Measurements from ENCODE around the gene DEDD. TPM values are rescaled to one million over a fixed set of nuclear protein-coding genes. Genes with fewer than 3 reads are reported as not detected.

The DEDD gene
- total and polyA plus RNA-seq, 10 of the 15 experiments (the other 5 are each of a cell fraction or from before 2014, with no cell fraction given) = 13.6 to 33.9 (median 30.3) TPM

DNA sequence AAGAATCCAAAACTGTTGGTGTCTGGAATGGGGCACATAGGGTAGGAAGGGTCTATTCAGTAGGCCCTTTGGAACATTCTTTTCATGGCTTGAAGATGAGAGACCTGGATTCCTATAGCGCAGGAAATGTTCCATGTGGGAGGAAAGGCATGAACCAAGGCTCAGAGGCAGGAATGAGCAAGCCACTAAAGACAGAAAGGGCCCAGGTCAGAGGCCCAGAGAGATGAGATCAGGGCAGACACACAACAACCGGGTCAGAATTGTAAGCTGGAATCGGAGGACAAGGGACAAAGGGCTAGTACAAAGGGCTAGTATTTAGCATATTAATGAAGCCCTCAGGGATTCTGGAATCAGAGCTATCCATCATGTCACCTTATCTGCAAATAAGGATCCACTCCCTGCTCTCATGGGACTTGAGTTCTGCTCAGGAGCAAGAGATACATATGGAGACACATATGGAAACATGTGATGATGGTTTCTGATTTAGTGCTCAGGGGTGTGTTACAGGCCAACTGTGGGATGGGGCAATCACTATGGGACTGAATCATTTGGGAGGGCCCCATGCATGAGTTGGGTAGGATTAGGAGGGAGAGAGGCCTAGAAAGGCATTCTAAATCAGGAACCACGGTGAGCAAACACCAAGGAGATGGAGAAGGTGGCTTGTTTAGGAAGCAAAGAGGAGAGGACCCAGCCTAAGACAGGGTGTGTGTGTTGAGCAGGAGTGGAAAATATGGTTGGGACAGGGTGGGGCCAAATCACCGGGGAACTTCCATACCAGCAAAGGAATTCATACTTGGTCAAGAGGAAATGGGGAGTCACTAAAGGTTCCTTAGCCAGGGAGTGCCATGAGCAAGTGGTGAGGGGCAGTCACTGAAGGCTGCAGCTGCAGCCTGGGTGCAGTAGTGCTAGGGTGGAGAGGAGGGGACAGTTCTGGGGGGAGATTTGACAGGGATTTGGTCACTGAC, 51.7 kb downstream of the DEDD start:
- H2AFZ ChIP-seq (ENCODE audit: control insufficient read depth, low read depth, low read length) = no peak overlapping the region
- ChIA-PET CTCF (interaction anchor here (2.5 kb wide), 1 partner anchor 10 kb away, joined by 11 read pairs; the partner anchor contains the start of gene ARHGAP30), RAD21 (ENCODE audit: unreplicated experiment) (no interaction called here), POLR2A (no interaction called here), SMC1A (ENCODE audit: uncharacterized antibody, unreplicated experiment) (interaction anchor here (1.1 to 2.3 kb wide), 2 partner anchors 10 kb away, joined by 4 to 11 read pairs; no protein-coding TSS in a partner anchor)
- no peak overlapping the region for H3K27ac ChIP-seq (ENCODE audit: control insufficient read depth, insufficient read depth)
- no peaks in the 10 kb centered on the region; the same call in 1 of the 2 replicates for H3K4me1 ChIP-seq (ENCODE audit: control insufficient read depth, insufficient read depth, low read length)
- no peak for TF ChIP-seq HCFC1 (IDR thresholded peaks at IDR 0.05; ENCODE audit: low read length)
- TF ChIP-seq ZBTB33 (IDR thresholded peaks at IDR 0.05) = no peak
- TF ChIP-seq MEF2A (IDR thresholded peaks at IDR 0.05; ENCODE audit: insufficient read depth, low read depth, low read length) = no peak
- no peak for TF ChIP-seq ELK1 (IDR thresholded peaks at IDR 0.05; ENCODE audit: low read depth, low read length)
- TF ChIP-seq SIN3A (IDR thresholded peaks at IDR 0.05; ENCODE audit: low read depth, low read length) = no peak
- no peak for TF ChIP-seq ZNF592 (IDR thresholded peaks at IDR 0.05)
- no peak for TF ChIP-seq ZNF24 (IDR thresholded peaks at IDR 0.05)
- no peak for TF ChIP-seq NR2C1 (IDR thresholded peaks at IDR 0.05)
- no peak for TF ChIP-seq POLR2AphosphoS2 (IDR thresholded peaks at IDR 0.05; ENCODE audit: low read depth, low read length)
- TF ChIP-seq, protein P1, sequence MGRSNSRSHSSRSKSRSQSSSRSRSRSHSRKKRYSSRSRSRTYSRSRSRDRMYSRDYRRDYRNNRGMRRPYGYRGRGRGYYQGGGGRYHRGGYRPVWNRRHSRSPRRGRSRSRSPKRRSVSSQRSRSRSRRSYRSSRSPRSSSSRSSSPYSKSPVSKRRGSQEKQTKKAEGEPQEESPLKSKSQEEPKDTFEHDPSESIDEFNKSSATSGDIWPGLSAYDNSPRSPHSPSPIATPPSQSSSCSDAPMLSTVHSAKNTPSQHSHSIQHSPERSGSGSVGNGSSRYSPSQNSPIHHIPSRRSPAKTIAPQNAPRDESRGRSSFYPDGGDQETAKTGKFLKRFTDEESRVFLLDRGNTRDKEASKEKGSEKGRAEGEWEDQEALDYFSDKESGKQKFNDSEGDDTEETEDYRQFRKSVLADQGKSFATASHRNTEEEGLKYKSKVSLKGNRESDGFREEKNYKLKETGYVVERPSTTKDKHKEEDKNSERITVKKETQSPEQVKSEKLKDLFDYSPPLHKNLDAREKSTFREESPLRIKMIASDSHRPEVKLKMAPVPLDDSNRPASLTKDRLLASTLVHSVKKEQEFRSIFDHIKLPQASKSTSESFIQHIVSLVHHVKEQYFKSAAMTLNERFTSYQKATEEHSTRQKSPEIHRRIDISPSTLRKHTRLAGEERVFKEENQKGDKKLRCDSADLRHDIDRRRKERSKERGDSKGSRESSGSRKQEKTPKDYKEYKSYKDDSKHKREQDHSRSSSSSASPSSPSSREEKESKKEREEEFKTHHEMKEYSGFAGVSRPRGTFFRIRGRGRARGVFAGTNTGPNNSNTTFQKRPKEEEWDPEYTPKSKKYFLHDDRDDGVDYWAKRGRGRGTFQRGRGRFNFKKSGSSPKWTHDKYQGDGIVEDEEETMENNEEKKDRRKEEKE (IDR thresholded peaks at IDR 0.05) = no peak
- no peak for TF ChIP-seq JUNB (IDR thresholded peaks at IDR 0.05)
- H3K9me3 ChIP-seq (replicated peaks; ENCODE audit: control insufficient read depth, insufficient read depth, low read length) = no peaks in the 10 kb centered on the region
- ATAC-seq (no peak), FAIRE-seq (no peak), DNase-seq (ENCODE audit: low read depth, low spot score) (no peak)
- H3K4me3 ChIP-seq = no peak overlapping the region
- WGBS (ENCODE audit: insufficient coverage, insufficient replicate concordance, low lambda C conversion rate, missing lambda C conversion rate) = 55% methylated on average over 5 of the region's 5 CpGs
- H3K36me3 ChIP-seq (ENCODE audit: control insufficient read depth in 2 of 2, insufficient read depth in 2 of 2, low read length in 1 of 2) = no peaks in the 10 kb centered on the region
- in situ Hi-C loops (cut with MboI) = no loop called here
- H4K20me1 ChIP-seq (ENCODE audit: control insufficient read depth, insufficient read depth) = no peaks in the 10 kb centered on the region
- intact Hi-C loops (cut with micrococcal nuclease; ENCODE audit: unreplicated experiment) = no loop called here
- H3K4me2 ChIP-seq (ENCODE audit: control insufficient read depth, insufficient read depth) = no peak overlapping the region
- no peaks in the 10 kb centered on the region for H3K27me3 ChIP-seq (replicated peaks in 1 of 2; ENCODE audit: control insufficient read depth in 2 of 2, insufficient read depth in 2 of 2, low read length in 1 of 2)
- H3K79me2 ChIP-seq (ENCODE audit: control insufficient read depth, insufficient read depth, low read length) = no peaks in the 10 kb centered on the region
- BruUV-seq (replicated peaks) = no TSS peak
- H3K9ac ChIP-seq (ENCODE audit: control insufficient read depth, insufficient read depth, low read length) = no peak overlapping the region

Data from GM12878 (cell line).